OCI-LY1 (cell line): Measurements from ENCODE around the gene PACS2.

Experiments
- CTCF ChIP-seq: fragments of 200-600 bp; sonication (generic), shearing (Covaris generic); IDR thresholded peaks from 2 replicates; pipeline ENCODE4 v1.5.1; 2017; ENCODE audit warnings: mild to moderate bottlenecking, antibody characterized with exemption, low read length, moderate library complexity, mixed read lengths
- EZH2 ChIP-seq: fragments of 200-600 bp; sonication (generic), shearing (Covaris generic); IDR thresholded peaks from 2 replicates; pipeline ENCODE4 v1.8.0; 2017; ENCODE audit warnings: borderline replicate concordance, mixed run types, mild to moderate bottlenecking, antibody characterized with exemption, low read length, moderate library complexity, mixed read lengths

DNA sequence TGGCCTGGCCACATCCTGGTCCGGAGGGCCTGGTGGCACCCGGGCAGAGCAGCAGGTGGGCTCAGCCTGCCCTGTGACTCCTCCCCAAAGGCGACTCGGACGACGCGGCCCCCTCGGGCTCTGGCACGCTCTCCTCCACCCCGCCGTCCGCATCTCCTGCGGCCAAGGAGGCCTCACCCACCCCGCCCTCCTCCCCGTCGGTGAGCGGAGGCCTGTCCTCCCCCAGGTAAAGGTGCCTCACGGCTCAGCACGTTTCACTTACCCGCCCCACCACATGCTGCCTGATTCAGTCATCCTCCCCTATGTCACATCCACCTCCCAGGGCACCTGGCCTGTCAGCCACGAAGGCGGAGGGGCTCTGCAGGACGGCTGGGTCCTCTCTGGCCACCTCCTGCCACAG is 77.0 kb downstream of the PACS2 start:
- TF ChIP-seq CTCF = no peak
- no peak for TF ChIP-seq EZH2
